Measurements from ENCODE around the gene PC. TPM values are rescaled to one million over a fixed set of nuclear protein-coding genes. Genes with fewer than 3 reads are reported as not detected.

The PC gene
- total RNA-seq, 1 donor from 2014 or later: 10.5 TPM

DNA sequence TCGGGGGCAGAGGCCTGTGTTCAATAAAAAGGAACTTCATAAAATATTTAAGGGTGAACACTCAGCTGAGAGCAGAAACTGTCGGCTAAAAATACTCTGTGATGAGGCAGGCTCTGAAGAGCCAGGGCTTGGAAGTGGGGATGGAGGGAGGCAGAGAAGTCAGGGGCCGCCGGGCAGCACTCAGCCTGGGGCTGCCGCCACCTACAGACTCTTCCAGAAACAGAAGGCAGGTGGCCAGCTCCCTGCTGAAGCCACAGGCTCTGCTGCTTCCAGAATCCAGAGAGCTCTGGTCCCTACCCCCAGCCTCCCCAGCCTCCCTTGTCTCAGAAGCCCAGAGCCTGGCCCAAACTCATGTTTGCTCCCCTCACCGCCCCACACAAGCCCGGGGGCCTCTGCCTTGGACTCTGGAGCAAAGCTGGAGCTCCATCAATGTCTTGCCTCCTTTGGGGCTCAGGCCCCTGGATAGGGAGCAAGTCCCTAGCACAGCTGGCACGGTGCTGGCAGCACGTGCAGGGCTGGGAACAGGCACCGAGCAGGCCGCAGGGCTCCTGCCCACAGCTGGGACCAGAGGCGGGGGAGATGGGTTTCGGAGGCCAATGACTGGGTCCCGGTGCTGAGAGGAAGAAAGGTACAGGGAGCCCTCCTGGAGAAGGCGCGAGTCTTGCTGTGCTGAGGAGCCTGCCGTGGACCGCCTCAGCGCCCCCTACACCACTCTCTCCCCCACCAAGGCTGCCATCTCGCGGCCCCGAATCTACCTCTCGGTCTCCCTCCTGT, 93.1 kb downstream of the PC start:
- peaks cover 2% of the 10 kb centered on the region for H3K27me3 Mint-ChIP-seq (ENCODE audit: low read depth, unreplicated experiment)
- no peak for DNase-seq (ENCODE audit: low read depth)
- TF ChIP-seq EZH2 (IDR thresholded peaks at IDR 0.05; ENCODE audit: insufficient read depth, low read length): no peak
- TF ChIP-seq, protein P1, sequence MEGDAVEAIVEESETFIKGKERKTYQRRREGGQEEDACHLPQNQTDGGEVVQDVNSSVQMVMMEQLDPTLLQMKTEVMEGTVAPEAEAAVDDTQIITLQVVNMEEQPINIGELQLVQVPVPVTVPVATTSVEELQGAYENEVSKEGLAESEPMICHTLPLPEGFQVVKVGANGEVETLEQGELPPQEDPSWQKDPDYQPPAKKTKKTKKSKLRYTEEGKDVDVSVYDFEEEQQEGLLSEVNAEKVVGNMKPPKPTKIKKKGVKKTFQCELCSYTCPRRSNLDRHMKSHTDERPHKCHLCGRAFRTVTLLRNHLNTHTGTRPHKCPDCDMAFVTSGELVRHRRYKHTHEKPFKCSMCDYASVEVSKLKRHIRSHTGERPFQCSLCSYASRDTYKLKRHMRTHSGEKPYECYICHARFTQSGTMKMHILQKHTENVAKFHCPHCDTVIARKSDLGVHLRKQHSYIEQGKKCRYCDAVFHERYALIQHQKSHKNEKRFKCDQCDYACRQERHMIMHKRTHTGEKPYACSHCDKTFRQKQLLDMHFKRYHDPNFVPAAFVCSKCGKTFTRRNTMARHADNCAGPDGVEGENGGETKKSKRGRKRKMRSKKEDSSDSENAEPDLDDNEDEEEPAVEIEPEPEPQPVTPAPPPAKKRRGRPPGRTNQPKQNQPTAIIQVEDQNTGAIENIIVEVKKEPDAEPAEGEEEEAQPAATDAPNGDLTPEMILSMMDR (IDR thresholded peaks at IDR 0.05; ENCODE audit: insufficient read depth, low read depth, low read length): no peak

DNA sequence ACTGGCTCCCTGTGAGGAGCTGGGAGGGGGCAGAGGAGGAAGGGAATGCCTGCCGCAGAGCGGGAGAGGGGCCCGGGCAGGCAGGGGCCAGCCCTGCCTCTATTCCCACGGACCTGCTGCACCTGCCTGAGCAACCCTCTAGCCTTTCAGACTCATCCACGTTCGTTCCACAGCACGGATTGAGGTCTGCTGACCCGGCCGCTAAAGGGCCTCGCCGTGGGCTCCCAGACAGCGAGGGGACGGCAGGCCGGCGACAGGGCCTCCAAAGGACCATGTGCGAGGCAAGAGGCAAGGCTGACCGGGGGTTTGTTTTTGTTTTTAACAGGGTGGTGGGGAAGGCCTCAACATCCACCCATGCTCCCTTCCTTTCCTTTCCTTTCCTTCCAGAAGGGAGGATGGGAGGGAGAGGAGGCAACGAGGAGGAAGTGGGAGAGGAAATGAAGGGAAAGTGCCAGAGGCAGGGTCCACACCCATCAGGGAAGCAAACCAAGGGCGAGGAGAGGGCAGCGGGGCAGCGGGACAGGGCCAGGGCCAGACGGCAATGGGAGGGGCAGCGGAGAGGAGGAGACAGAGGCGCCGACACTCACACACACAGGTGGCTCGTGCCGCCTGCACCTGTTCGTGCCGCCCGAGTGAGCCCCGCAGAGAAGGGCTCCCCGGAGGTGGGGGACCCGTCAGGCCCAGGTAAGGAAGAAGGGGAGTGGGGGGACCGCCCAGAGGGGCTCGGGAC, 93.8 kb downstream of the PC start:
- Histone ChIP-seq H3K4me2 (ENCODE audit: low read length) (no peak overlapping the region), H3K27ac (ENCODE audit: low read depth, low read length) (no peak overlapping the region), H3K4me1 (ENCODE audit: insufficient read depth, low read length) (no peaks in the 10 kb centered on the region), H3K9ac (ENCODE audit: low read length) (no peak overlapping the region), H4K20me1 (ENCODE audit: insufficient read depth, low read length) (peaks cover 8% of the 10 kb centered on the region), H2AFZ (ENCODE audit: low read depth, low read length) (no peak overlapping the region), H3K36me3 (ENCODE audit: insufficient read depth, low read length) (no peaks in the 10 kb centered on the region), H3K4me3 (ENCODE audit: insufficient read depth, low read depth, low read length) (no peak overlapping the region), H3K79me2 (ENCODE audit: insufficient read depth, low read length) (peaks cover 8% of the 10 kb centered on the region), H3K9me3 (ENCODE audit: insufficient read depth, low read depth, low read length) (no peaks in the 10 kb centered on the region), H3K27me3 (ENCODE audit: insufficient read depth, low read length) (no peaks in the 10 kb centered on the region)
- Mint-ChIP-seq H3K36me3 (ENCODE audit: low read depth, unreplicated experiment) (peaks cover 1% of the 10 kb centered on the region), H3K27ac (ENCODE audit: unreplicated experiment) (no peak overlapping the region), H3K27me3 (ENCODE audit: low read depth, unreplicated experiment) (peaks cover 2% of the 10 kb centered on the region), H3K9me3 (ENCODE audit: unreplicated experiment) (no peaks in the 10 kb centered on the region), H3K4me3 (ENCODE audit: unreplicated experiment) (no peak overlapping the region), H3K4me1 (ENCODE audit: low read depth, unreplicated experiment) (no peaks in the 10 kb centered on the region)
- DNase-seq (ENCODE audit: low read depth) (no peak), FAIRE-seq (no peak)
- no peak for TF ChIP-seq EZH2 (IDR thresholded peaks at IDR 0.05; ENCODE audit: insufficient read depth, low read length)
- TF ChIP-seq, protein P1 (IDR thresholded peaks at IDR 0.05; ENCODE audit: insufficient read depth, low read depth, low read length): no peak

More for the DNA sequence above, 93.1 kb downstream of the PC start:
- Histone ChIP-seq H3K36me3 (ENCODE audit: insufficient read depth, low read length) (no peaks in the 10 kb centered on the region), H4K20me1 (ENCODE audit: insufficient read depth, low read length) (peaks cover 5% of the 10 kb centered on the region), H3K9me3 (ENCODE audit: insufficient read depth, low read depth, low read length) (no peaks in the 10 kb centered on the region), H3K9ac (ENCODE audit: low read length) (no peak overlapping the region), H3K27me3 (ENCODE audit: insufficient read depth, low read length) (no peaks in the 10 kb centered on the region), H3K27ac (ENCODE audit: low read depth, low read length) (no peak overlapping the region), H3K4me3 (ENCODE audit: insufficient read depth, low read depth, low read length) (no peak overlapping the region), H3K79me2 (ENCODE audit: insufficient read depth, low read length) (peaks cover 6% of the 10 kb centered on the region), H3K4me2 (ENCODE audit: low read length) (no peak overlapping the region), H2AFZ (ENCODE audit: low read depth, low read length) (no peak overlapping the region), H3K4me1 (ENCODE audit: insufficient read depth, low read length) (no peaks in the 10 kb centered on the region)
- Mint-ChIP-seq H3K36me3 (ENCODE audit: low read depth, unreplicated experiment) (peaks cover 1% of the 10 kb centered on the region), H3K9me3 (ENCODE audit: unreplicated experiment) (no peaks in the 10 kb centered on the region), H3K27ac (ENCODE audit: unreplicated experiment) (no peak overlapping the region), H3K4me3 (ENCODE audit: unreplicated experiment) (no peak overlapping the region), H3K4me1 (ENCODE audit: low read depth, unreplicated experiment) (no peaks in the 10 kb centered on the region)
- no peak for FAIRE-seq

All from astrocyte (in vitro differentiated cells and primary cell).